Fibroblast of skin of left biceps (primary cell): ENCODE data around the gene SH3BP1.

ENCODE experiments used
- DNase-seq, 2 experiments: peaks; one replicate each; pipeline ENCODE4 v3.0.0-alpha.2; 2013; ENCODE audit warnings: low read depth in 2 of 2

The SH3BP1 gene

GRCh38 chr22:37659066-37659896, 19.8 kb downstream of the SH3BP1 start:
- no peak for DNase-seq

DNA sequence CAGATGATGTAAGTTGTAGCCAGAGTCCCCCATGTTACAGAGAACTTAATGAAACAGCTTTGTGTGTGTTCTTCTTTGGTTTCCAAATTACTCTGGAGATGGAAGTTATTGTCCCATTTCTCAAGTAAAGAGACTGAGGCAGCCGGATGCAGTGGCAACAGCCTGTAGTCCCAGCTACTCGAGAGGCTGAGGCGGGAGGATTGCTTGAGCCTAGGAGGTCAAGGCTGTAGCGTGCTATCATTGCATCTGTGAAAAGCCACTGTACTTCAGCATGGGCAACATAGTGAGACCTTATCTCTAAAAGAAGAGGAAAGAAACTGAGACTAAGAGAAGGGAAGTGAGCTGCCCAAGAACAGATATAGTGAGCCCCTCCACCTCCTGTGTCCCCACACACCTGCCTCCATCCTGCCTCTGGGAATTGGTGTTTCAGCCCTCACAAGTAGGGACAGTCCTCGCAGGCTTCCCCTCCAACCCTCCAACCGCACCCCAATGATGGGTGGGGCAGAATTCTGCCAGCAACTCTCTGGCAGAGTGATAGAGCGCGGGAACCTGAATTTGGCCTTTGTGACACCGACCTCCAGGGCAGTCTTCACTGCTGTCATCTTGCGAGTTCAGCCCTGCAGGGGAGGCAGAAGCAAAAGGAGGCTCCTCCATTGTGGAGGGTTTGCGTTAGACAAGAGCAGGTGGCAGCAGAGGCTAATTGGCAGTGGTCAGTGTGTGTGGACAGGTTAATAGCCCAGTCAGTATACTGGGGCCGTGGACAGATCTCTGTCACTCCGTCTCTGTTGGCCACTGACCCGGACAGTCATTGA, 20.6 kb downstream of the SH3BP1 start:
- DNase-seq: no peak

DNA sequence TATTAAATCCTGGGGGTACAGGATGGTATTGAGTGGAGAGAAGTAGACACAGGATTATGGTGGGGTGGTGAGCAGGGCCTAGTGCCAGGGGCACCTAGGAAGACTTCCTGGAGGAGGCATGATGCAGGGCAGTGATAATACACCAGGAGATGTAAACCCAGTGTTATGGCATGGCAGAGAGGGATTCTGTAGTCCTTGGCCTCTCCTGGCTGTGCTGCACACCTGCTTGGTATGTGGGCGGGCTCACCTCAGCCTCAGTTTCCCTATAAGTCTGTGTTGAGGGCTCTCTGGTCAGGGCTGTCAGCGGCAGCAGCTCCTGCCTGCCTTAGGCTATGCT, 21.2 kb downstream of the SH3BP1 start:
- DNase-seq: no peak

- DNase-seq: no peak
Observed at GRCh38 chr22:37661160-37661924, 21.9 kb downstream of the SH3BP1 start.

DNA sequence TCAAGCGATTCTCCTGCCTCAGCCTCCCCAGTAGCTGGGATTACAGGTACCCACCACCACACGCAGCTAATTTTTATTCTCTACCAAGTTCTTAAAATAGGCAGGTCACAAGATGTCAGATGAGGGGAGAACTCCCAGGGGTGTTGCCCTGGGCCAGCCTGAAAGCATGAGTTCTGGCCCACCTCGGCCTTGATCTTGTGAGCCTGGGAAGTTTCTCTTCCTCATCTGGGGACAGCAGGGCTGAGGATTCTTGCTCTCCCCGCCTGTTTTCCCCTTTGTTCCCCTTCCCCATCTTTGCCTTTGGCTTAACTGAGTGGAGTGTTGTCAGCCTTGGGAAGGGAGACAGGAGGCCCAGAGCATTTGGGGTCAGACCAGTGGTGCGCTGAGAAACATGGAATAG, 22.6 kb downstream of the SH3BP1 start:
- DNase-seq: no peak

DNA sequence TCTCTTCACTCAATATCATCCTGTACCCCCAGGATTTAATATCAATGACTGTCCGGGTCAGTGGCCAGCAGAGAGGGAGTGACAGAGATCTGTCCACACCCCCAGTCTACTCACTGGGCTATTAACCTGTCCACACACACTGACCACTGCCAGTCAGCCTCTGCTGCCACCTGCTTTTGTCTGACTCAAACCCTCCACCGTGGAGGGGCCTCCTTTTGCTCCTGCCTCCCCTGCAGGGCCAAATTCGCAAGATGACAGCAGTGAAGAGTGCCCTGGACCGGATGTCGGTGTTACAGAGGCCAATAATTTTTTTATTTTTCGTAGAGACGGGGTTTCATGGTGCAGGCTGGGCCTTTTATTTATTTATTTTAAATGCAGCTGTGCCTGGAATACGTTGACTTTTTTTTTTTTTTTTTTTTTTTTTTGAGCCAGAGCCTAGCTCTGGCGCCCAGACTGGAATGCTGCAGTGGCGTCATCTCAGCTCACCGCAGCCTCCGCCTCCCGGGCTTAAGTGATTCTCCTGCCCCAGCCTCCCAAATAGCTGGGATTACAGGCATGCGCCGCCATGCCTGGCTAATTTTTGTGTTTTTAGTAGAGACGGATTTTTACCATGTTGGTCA, 24.2 kb downstream of the SH3BP1 start:
- no peak for DNase-seq

- DNase-seq: no peak
Observed at GRCh38 chr22:37664249-37665101, 25.0 kb downstream of the SH3BP1 start.

DNA sequence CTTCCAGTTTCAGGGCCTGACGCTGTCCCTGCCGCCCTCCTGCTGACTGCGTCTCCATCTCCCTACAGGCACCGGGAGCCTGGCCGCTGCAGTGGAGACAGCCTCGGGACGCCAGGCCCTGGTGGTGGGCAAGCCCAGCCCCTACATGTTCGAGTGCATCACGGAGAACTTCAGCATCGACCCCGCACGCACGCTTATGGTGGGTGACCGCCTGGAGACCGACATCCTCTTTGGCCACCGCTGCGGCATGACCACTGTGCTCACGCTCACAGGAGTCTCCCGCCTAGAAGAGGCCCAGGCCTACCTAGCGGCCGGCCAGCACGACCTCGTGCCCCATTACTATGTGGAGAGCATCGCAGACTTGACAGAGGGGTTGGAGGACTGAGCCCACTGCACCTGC, 26.0 kb downstream of the SH3BP1 start:
- no peak for DNase-seq

DNA sequence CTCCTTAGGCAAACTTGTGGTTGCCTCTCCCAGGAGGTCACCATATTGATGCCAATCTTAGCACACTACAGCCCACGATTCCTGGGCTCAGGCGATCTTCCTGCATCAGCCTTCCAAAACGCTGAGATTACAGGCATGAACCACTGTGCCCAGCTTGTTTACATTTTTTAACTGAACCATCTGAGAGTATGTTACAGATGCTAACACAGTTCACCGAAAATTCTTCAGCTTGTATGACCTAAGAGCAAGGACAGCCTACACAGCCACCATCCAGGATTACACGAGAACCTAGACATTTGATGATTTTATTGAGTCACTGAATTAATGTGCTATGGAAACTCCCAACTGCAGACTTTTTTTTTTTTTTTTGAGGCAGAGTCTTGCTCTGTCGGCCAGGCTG, 30.1 kb downstream of the SH3BP1 start:
- DNase-seq: no peak

GRCh38 chr22:37672206-37672919, 32.9 kb downstream of the SH3BP1 start:
- DNase-seq: no peak

- no peak for DNase-seq
Observed at GRCh38 chr22:37672920-37673455, 33.5 kb downstream of the SH3BP1 start.

DNA sequence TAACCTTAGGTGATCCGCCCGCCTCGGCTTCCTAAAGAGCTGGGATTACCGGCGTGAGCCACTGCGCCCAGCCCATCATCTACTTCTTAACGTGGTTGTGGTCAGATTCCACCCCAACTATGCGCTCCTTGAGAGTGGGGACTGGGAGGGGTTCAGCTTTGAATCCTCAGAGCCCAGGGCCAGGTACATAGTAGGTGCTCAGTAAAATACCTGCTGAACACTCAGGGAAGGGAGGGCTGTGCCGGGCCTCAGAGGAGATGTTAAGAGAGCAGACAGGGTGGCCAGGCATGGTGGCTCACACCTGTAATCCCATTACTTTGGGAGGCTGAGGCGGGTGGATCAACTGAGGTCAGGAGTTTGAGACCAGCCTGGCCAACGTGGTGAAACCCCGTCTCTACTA, 34.8 kb downstream of the SH3BP1 start:
- DNase-seq: no peak

DNA sequence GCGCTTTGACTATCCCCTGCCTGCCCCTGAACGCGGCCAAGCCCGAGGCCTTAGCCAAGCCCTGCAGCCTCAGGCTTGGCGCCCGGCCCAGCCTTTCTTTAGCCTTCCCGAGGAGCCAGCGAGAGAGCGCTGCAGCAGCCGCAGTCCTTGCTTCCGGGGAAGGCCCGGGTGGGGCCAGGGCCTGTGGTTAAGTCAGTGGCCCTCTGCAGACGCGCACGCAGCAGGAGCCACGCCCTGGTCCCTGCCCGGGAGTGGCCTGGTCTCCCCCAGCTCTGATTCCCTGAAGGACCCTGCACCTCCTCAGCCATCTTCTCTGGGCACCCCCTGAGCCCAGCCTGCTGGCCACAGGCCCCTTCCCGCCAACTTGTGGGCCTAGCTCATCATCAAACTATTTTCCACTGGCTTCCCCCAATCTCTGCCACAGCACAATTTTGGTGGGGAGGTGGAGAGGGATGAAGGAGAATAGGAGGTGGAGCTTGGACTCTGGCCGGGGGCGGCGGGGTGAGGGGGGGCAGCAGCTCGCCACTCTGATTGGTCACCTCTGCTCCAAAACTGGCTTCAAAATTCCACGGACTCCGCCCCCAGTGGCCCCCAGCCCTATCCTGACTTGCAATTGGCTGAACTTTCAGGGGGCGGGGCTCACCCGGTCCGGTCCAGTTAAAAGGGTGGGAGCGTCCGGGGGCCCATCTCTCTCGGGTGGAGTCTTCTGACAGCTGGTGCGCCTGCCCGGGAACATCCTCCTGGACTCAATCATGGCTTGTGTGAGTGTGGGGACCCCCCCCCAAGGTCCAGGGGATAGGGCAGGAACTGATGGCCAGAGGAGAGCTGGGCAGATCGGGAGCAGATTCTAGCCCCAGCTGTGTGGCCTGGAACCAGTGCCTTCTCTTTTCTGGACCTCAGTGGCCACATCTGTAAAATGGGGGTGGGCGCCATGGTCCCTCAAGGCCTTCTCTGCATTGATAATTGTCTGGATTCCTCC, 35.8 kb downstream of the SH3BP1 start, which contains the start of gene LGALS1:
Gene LGALS1 (plus strand): TSS at position 686 of the 979 bp plus-strand sequence. CDS start 67 bp downstream, at position 753.
- DNase-seq: peak; percentile 97 to 98

DNA sequence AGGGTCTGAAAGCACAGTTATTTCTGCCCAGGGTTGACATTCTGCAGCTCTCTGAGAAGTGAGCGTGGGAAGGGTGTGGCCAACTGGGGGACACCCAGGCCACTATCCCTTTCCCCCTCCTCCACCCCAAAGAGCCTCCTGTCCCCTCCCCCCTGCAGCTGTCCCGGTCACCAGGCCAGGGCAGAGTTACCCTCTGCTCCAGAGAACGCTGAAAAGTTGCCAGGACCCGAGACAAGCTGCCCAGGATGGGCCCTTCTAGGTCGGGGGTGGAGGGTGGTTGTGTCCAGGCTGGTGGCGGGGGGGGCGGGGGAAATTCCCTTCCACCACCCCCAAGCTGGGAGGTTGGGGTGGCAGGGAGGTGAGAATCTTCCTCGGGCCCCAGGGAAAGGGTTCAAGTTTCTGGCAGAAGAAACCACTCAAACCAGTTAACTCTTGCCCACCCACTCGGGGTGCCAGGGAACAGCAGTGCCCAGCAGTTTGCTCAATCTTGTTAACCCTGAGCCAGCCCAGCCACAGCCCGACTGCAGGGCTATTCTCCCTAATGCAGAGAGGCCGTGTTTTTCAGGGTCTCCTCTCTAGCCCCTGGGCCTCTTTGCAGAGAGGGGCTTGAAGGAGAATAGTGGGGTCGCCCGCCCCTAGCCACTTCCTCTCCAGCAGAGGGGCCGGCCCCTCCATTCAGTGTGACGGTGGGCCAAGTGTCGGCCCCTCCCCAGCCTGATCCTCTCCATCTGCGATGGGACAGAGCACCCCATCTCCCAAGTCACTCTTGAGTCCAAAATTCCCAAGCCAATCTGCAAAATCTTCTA, 36.7 kb downstream of the SH3BP1 start:
- no peak for DNase-seq

- DNase-seq: peak; percentile 95
Observed at GRCh38 chr22:37676736-37677492, 37.4 kb downstream of the SH3BP1 start.

DNA sequence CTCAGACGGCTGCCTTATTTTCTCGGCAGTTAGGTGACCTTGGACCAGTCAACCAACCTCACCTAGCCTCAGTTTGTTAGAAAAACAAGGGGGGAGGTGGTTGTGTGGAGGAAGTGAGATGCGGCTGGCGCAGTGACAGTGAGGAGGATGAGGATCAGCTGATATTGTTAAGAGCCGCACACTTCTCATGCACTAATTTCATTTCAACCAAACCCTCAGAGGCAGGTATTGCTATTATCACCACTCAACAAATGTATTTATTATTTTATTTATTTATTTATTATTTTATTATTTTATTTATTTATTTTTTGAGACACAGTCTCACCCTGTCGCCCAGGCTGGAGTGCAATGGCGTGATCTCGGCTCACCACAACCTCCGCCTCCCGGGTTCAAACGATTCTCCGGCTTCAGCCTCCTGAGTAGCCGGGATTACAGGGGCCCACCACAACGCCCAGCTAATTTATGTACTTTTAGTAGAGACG, 38.1 kb downstream of the SH3BP1 start:
- no peak for DNase-seq

GRCh38 chr22:37678372-37678771, 38.9 kb downstream of the SH3BP1 start:
- DNase-seq: no peak
